Glomerular endothelial cell (primary cell): ENCODE data around the gene HOXB7. TPM values are rescaled to one million over a fixed set of nuclear protein-coding genes. Genes with fewer than 3 reads are reported as not detected.

ENCODE experiments used
- DNase-seq: peaks from one replicate; pipeline ENCODE4 v3.0.0-alpha.2; 2011; ENCODE audit warnings: low read depth, low spot score; ENCODE audit errors: extremely low read depth
- total RNA-seq: library from RNA; depleted of rRNA; stranded (reverse); fragments of >200 nt; gene quantifications from 2 replicates; pipeline ENCODE4 v1.2.3, GENCODE V29; 2015

The HOXB7 gene
- total RNA-seq, 1 donor from 2014 or later: 44.7 TPM

DNA sequence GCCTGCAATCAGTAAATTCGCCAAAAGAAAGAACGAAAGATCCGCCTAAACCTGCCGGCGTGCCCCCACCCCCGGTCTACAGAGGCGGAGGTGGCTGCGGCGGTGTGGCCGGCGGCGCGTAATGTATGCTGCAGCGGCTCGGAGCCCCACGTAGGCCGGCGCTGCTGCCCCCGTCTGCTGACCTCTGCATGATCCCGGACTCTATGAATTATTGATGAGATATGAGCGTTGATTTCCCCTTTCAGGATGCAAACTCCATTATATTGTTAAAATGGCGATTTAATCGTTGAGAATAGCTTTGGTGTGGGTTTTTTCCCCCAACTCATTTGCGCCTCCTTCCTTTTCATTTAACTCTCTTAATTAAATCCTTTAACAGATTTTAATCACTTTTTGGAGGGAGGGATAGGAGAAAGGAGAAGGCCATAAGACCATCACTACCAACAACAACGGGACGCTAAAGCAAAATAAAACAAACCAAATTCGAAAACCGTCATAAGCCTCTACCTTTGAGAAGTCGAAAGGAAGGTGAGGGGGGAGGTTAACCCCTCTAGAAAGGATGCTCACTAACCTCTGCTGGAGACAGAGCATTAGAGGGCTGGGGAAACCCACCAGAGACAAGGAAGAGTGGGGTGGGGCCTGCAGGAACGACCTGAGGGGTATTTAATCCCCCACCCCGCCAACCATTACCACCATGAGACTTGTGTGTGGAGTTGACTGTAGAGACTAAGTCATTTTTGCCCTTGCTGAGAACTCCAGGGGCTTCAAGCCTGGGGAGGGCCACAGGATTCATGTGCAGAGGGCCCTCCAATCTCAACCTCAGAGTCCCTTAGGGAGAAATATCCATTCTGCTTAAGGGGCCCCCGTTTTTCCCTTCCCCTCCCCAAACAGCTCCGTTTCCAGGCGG lies 24.2 kb downstream of the HOXB7 start:
- no peak for DNase-seq

- no peak for DNase-seq
These were observed 26.5 kb downstream of the HOXB7 start for GRCh38 chr17:48584223-48584741.

- DNase-seq: no peak
These were observed 27.1 kb downstream of the HOXB7 start for GRCh38 chr17:48583708-48584222.

- no peak for DNase-seq
These were observed 28.1 kb downstream of the HOXB7 start for GRCh38 chr17:48582750-48583069.

GRCh38 chr17:48579760-48580554 lies 30.9 kb downstream of the HOXB7 start:
- DNase-seq: no peak

DNA sequence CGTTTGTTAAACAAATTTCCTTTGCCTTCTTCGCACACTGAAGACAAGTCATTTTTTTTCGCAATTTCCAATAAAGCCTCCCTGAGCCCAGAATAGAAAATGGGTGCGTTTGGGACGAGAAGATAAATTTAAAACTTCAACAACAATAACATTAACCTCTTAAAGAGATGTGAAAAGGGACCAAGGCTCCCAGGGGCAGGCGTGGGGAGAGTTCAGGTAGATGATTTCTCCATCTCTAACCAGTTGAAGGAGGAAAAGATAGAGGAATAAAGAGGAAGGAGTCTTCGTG lies 31.4 kb downstream of the HOXB7 start:
- no peak for DNase-seq

DNA sequence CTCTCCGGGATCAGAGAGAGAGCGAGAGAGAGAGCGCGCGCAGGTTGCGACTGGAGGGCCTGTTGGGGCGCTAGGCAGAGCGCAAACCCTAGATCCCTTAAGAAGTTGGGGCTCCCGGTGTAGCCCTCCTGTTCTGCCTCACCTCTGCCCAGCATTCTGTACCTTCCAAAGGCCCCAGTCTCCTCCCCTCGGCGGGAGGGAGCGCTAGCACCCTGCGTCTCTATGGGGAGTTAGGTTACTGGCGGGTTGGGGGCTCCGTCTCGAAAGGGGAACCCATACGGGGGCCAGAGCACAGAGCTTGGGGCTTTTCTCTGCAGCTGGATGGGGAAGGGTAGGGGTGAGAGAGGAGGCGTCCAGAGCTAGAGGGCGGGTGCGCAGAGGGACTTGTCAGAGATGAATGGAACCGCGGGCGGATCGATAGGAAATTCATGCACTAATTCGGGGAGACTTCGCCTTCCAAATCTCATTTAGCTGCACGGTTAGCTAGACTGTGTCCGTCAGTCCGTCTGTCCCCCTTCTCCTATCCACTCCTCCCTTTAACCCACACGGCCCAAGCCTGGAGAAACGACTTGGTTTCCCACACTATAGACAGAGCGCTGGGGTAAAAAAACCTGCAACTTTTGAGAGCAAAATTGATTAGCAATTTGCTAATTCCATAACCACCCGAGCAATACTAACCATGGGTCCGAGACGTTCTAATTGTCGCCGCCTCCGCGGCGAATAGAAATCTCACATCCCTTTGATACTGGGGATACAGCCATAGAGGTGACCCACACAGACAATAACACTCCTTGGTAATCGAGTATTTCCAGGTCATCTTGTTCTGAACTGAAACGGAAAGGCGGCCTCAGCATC lies 32.0 kb downstream of the HOXB7 start:
- no peak for DNase-seq

DNA sequence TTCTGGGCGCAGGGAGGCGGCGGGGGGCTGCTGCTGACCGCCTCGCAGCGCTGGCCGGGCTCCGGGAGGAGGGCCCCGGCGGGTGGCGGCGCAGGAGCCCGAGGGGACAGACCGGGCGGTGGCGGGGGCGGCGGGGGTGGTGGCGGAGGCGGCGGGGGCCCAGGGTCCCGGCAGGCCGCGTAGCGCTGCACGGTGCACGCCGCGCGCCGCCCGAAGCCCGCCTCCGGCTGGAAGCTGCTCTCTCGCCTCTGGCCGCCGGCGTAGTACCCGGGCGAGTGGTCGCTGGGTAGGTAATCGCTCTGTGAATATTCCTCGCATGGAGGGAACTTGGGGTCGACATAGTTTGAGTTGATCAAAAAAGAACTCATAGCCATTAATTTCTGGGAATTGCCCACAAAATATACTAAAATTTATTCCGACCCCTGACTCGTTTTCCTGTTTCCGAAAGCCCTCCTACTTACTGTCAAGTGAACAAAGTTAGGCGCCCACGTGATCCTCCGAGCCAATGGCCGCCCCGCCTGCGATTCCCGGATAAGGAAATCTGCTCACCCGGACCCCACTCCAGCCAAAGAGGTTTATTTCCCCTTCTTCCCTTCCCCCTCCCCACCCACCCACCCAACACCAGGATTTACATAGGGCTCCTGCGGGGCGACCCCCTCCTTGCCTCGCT lies 32.7 kb downstream of the HOXB7 start, which contains the start of gene HOXB4:
Gene HOXB4, minus strand, starts transcription at position 405 of the 670 bp plus-strand sequence. Its CDS starts 31 bp downstream, at position 374.
- no peak for DNase-seq

DNA sequence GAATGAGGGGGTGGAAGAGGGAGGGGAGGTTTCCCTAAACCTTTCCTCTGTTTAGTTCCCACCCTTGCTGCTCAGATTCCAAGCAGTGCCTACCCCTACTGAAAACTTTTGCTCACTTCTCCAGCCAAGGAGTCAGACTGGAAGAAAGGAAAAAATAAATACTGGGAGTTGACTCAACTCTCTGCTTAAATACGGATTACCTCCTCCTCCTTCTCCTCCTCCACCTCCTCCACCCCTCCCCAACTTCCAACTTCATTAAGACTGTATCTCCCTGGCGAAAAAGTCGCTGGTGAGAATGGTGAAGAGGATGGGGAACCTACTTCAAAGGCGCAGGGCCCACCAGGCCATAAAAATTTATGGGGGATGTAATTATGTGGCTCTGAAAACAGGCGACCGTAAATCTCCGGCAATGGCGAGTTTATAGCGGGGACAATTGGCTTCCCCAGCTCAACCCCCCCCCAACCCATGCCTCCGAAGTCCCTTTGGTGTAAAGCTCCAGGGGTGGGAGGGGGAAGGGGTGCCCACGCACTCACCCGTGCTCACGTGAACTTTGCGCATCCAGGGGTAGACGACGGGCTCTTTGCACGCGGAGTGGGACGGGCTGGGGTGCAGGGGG lies 33.4 kb downstream of the HOXB7 start:
- DNase-seq: no peak

DNA sequence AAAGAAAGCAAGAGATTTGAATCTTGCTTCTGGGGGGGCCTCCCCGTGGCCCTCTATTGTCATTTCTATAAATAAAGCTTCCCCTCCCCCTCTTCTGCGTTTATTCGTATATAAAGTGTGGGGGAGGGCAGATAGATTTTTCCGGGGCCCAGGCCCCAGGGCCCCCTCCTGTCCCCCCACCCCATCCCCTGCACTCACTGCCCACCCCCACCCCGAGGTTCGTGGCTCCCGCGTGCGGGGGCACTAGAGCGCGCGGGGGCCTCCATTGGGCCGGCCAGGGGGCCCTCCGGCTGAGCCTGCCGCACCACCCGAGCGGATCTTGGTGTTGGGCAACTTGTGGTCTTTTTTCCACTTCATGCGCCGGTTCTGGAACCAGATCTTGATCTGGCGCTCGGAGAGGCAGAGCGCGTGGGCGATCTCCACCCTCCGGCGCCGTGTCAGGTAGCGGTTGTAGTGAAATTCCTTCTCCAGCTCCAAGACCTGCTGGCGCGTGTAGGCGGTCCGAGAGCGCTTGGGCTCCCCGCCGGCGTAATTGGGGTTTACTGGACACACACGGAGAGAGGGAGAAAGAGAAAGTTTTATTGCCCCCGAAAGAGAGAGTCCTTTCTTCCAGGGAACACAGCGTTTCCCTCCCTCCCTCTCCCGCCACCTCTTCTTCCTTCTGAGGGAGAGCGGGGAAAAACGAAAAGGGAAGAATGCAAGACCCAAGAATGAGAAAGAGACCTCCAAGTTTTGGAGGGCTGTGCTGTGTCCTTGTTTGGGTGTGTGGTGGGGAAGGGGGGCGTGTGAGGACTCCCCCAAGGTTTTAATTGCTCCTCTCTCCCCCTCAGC lies 34.1 kb downstream of the HOXB7 start:
- DNase-seq: no peak

- no peak for DNase-seq
These were observed 34.9 kb downstream of the HOXB7 start for GRCh38 chr17:48575673-48576478.

GRCh38 chr17:48575066-48575582 lies 35.7 kb downstream of the HOXB7 start:
- DNase-seq: no peak

DNA sequence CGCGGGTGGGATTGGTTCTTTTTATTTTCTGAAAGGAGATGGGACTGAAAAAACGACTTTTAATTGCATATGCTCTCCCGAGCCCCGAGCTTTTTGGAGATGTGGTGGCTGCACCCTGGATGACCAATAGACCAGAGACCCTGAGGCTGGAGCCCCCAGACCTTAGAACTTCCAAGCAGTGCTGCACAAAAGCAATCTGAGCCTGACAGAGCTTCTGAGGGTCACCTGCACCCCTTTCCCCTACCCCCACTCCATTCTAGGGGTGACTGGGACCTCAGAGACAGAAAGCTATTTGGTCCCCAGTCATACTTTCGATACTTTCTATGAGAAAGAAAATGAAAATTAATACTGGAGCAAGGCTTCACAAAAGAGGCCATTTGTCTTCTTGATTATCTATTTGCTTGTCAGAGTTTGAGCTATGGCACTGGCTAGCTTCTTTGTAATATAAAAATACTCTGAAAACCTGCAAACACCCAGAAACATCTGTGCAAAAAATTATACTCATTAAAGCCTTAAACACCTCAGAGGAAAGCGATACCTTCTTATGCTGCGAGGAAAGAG lies 36.2 kb downstream of the HOXB7 start:
- DNase-seq: no peak

GRCh38 chr17:48571826-48572417 lies 38.9 kb downstream of the HOXB7 start:
- no peak for DNase-seq

GRCh38 chr17:48571024-48571818 lies 39.6 kb downstream of the HOXB7 start:
- DNase-seq: no peak

- no peak for DNase-seq
These were observed 40.3 kb downstream of the HOXB7 start for GRCh38 chr17:48570325-48571023.
